ENCODE data around the gene ACTA1.
"Not testable (repeated sequence)": the region's sequence is repeated elsewhere in the genome, so short reads cannot be mapped to it uniquely, and the experiment has no call there.

Gene ACTA1

GRCh38 chr1:229407206-229408026 lies 26.5 kb downstream of the ACTA1 start:
- no peak for DNase-seq

- no peak for DNase-seq
These were observed 27.1 kb downstream of the ACTA1 start for GRCh38 chr1:229406798-229407197.

GRCh38 chr1:229403573-229403972 lies 30.3 kb downstream of the ACTA1 start:
- DNase-seq = no peak

DNA sequence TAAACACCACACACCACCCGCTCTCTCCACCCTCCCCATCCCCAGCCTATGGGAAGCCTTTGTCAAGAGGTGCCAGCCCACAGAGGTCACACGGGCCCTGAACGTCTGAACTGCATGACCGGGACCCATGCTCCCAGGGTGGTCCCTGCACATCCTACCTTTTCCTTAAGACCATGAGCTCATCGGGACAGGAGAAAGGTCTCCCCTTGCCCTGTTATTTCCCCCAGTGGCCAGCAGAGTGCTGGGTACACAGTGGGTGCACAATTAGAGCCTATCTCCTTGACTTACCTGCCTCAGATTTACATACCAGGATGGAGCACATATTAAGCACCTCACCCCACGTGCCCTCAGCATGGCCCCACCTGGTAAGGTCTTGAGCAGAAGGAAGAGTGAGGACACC lies 30.9 kb downstream of the ACTA1 start:
- DNase-seq = no peak

- DNase-seq = not testable (repeated sequence)
These were observed 31.6 kb downstream of the ACTA1 start for GRCh38 chr1:229402329-229402728.

- DNase-seq = no peak
These were observed 36.1 kb downstream of the ACTA1 start for GRCh38 chr1:229397762-229398161.

GRCh38 chr1:229396585-229397206 lies 37.2 kb downstream of the ACTA1 start:
- no peak for DNase-seq

GRCh38 chr1:229394517-229394916 lies 39.4 kb downstream of the ACTA1 start:
- not testable (repeated sequence) for DNase-seq

DNA sequence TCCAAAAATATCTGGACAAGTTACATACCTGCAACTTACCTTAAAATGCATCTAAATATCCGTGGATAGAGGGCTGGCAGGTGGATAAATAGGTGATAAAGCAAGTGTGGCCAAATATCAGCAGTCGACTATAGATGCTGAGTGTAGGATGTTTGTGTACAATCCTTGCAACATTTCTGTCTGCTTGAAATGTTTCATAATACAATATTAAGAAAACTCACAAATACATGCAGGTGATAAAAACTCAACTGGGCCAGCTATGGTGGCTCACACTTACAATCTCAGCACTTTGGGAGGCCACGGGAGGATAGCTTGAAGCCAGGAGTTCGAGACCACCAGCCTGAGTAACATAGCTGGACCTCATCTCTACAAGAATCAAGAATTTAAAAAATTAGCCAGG lies 41.0 kb downstream of the ACTA1 start:
- DNase-seq = no peak

GRCh38 chr1:229390130-229390529 lies 43.8 kb downstream of the ACTA1 start:
- no peak for DNase-seq

- no peak for DNase-seq
These were observed 44.9 kb downstream of the ACTA1 start for GRCh38 chr1:229388897-229389580.

DNA sequence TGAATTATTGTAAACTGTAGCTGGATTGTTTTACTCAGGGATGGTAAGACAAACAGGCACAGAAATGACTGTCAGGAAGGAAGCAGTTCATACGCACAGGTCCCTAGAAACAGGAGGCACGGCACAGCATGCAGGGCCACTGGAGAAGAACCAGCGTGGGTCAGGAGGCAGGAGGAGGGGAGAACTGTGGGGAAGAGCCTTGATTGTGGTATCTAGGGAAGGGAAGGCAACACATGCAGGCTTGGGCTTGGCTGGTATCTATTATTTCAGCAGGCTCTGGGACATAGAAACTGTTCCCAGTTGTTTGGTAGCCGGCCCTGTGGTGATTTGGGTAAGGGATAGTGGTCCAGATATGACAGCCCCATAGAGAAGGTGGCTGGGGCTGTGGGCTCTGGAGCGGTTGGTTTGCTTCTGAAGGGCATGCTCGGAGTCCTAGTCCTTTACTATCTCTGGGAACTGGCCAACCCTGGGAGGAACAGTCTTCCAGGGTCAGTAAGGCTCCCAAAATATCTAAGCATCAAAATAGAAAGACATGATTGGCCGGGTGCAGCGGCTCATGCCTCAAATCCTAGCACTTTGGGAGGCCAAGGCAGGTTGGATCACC lies 47.9 kb downstream of the ACTA1 start:
- no peak for DNase-seq

- DNase-seq = no peak
These were observed 49.1 kb downstream of the ACTA1 start for GRCh38 chr1:229384822-229385221.

GRCh38 chr1:229383961-229384360 lies 49.9 kb downstream of the ACTA1 start:
- DNase-seq = no peak

- DNase-seq = no peak
These were observed 50.7 kb downstream of the ACTA1 start for GRCh38 chr1:229383188-229383587.

Measured in midbrain (tissue), 1 donor.